Endothelial cell of umbilical vein (primary cell): ENCODE data around the gene CHN2. TPM values are rescaled to one million over a fixed set of nuclear protein-coding genes. Genes with fewer than 3 reads are reported as not detected.

Experiments used
- BruUV-seq: library from RNA; stranded (reverse); fragments of 400-500 nt; replicated peaks from 2 replicates; lab custom pipeline; 2021; lab: Mats Ljungman, UMichigan
- CTCF ChIA-PET: fragments of 300-600, 350-600 bp; sonication (Branson Sonifier 250); formaldehyde crosslinking; loops from one replicate; lab custom pipeline; 2021; ENCODE audit warnings: antibody characterized with exemption, inconsistent platforms; lab: Charles Lee
- POLR2A ChIA-PET: fragments of 300-600, 350-600 bp; sonication (Branson Sonifier 250); formaldehyde crosslinking; loops from one replicate; lab custom pipeline; 2021; ENCODE audit warnings: antibody characterized with exemption, inconsistent platforms; lab: Charles Lee
- DNase-seq: peaks from one replicate; pipeline ENCODE4 v3.0.0-alpha.2; 2011; ENCODE audit warnings: low read depth, low spot score
- FAIRE-seq: peaks from 2 replicates; lab custom pipeline; 2011; peaks lifted over from hg19 to GRCh38; lab: Jason Lieb, UNC
- H2AFZ ChIP-seq: 2 replicates; pipeline ENCODE4 v1.6.0; 2012; ENCODE audit warnings: low read depth, low read length, control low read depth, inconsistent platforms
- H3K27ac ChIP-seq: 2 replicates; pipeline ENCODE4 v1.5.1; 2011; ENCODE audit warnings: low read depth, mild to moderate bottlenecking, control low read depth, low read length, moderate library complexity; ENCODE audit not compliant: insufficient read depth
- H3K27me3 ChIP-seq, 2 experiments: 2 replicates each; pipeline versions ENCODE4 v1.6.0 to v1.6.1; 2011; ENCODE audit warnings: low read length in 2 of 2, mixed read lengths in 1 of 2; ENCODE audit not compliant: control insufficient read depth in 2 of 2, insufficient read depth in 2 of 2
- H3K36me3 ChIP-seq, 2 experiments: 2 replicates in 1 of 2; 3 replicates in 1 of 2; pipeline ENCODE4 v1.5.1; 2011; ENCODE audit warnings: low read length in 2 of 2, mild to moderate bottlenecking in 1 of 2, moderate library complexity in 1 of 2; ENCODE audit not compliant: control insufficient read depth in 2 of 2, insufficient read depth in 2 of 2; ENCODE audit errors: extremely low read depth in 1 of 2
- H3K4me1 ChIP-seq: 3 replicates; pipeline ENCODE4 v1.5.1; 2011; ENCODE audit warnings: mild to moderate bottlenecking, low read length; ENCODE audit not compliant: control insufficient read depth, insufficient read depth; ENCODE audit errors: extremely low read depth
- H3K4me2 ChIP-seq: 2 replicates; pipeline ENCODE4 v1.6.1; 2011; ENCODE audit warnings: low read length, control low read depth, mixed read lengths; ENCODE audit not compliant: insufficient read depth
- H3K4me3 ChIP-seq, 3 experiments: fragments of 200-600 bp in 1 of 3; sonication (generic), shearing (Covaris generic) in 1 of 3; replicated peaks in 1 of 3; 2 replicates each; pipeline ENCODE4 v1.5.1; 2011 to 2016; ENCODE audit warnings: control low read depth in 3 of 3, low read length in 3 of 3, mild to moderate bottlenecking in 2 of 3, inconsistent platforms in 1 of 3, low read depth in 1 of 3, moderate library complexity in 1 of 3; ENCODE audit not compliant: insufficient read depth in 1 of 3
- H3K79me2 ChIP-seq: 2 replicates; pipeline ENCODE4 v1.6.0; 2012; ENCODE audit warnings: low read length, inconsistent platforms; ENCODE audit not compliant: control insufficient read depth, insufficient read depth
- H3K9ac ChIP-seq: replicated peaks from 2 replicates; pipeline ENCODE3; 2011; ENCODE audit warnings: low read length, control low read depth; ENCODE audit not compliant: insufficient read depth; ENCODE audit errors: extremely low read depth
- H3K9me1 ChIP-seq: replicated peaks from 3 replicates; pipeline ENCODE4 v1.6.0; 2011; ENCODE audit warnings: mild to moderate bottlenecking, low read length; ENCODE audit not compliant: control insufficient read depth, insufficient read depth; ENCODE audit errors: extremely low read depth
- H3K9me3 ChIP-seq: replicated peaks from 2 replicates; pipeline ENCODE4 v1.5.1; 2012; ENCODE audit warnings: low read length, inconsistent platforms; ENCODE audit not compliant: control insufficient read depth, insufficient read depth
- H4K20me1 ChIP-seq: replicated peaks from 2 replicates; pipeline ENCODE3; 2011; ENCODE audit warnings: mild to moderate bottlenecking, low read length; ENCODE audit not compliant: control insufficient read depth, insufficient read depth; ENCODE audit errors: extremely low read depth
- CTCF ChIP-seq, 2 donors: IDR thresholded peaks; 1 replicate in 1 of 2; 2 replicates in 1 of 2; pipeline ENCODE4 v1.5.1; 2011; ENCODE audit warnings: low read length in 2 of 2, mild to moderate bottlenecking in 2 of 2, moderate library complexity in 2 of 2, control low read depth in 1 of 2, inconsistent platforms in 1 of 2, low read depth in 1 of 2; ENCODE audit not compliant: insufficient read depth in 1 of 2; ENCODE audit errors: extremely low read depth in 1 of 2
- EZH2 ChIP-seq: IDR thresholded peaks from 2 replicates; pipeline ENCODE4 v1.6.1; 2012; ENCODE audit warnings: borderline replicate concordance, low read depth, mild to moderate bottlenecking, moderate library complexity, low read length, inconsistent platforms; ENCODE audit not compliant: severe bottlenecking
- FOS ChIP-seq: IDR thresholded peaks from 2 replicates; pipeline ENCODE4 v1.6.1; 2011; ENCODE audit warnings: mild to moderate bottlenecking, low read length, moderate library complexity, borderline replicate concordance; ENCODE audit not compliant: insufficient read depth
- GATA2 ChIP-seq: IDR thresholded peaks from 2 replicates; pipeline ENCODE4 v1.7.0; 2011; ENCODE audit warnings: low read depth, mild to moderate bottlenecking, moderate library complexity, mixed read lengths, low read length; ENCODE audit not compliant: insufficient read length, insufficient read depth
- JUN ChIP-seq: IDR thresholded peaks from 2 replicates; pipeline ENCODE4 v1.6.1; 2011; ENCODE audit warnings: borderline replicate concordance, low read depth; ENCODE audit not compliant: insufficient read length, insufficient read depth
- MAX ChIP-seq: IDR thresholded peaks from 2 replicates; pipeline ENCODE4 v1.6.1; 2011; ENCODE audit not compliant: insufficient read depth, insufficient read length
- MYC ChIP-seq: IDR thresholded peaks from one replicate; pipeline ENCODE4 v1.6.1; 2011; ENCODE audit warnings: mild to moderate bottlenecking, low read depth, low read length
- POLR2A ChIP-seq: IDR thresholded peaks from 2 replicates; pipeline ENCODE4 v1.6.1; 2012; ENCODE audit warnings: low read depth, mild to moderate bottlenecking, control low read depth, low read length
- POLR2AphosphoS5 ChIP-seq: IDR thresholded peaks from 2 replicates; pipeline ENCODE4 v1.6.1; 2012; ENCODE audit warnings: low read depth, mild to moderate bottlenecking, control low read depth, low read length, moderate library complexity; ENCODE audit not compliant: insufficient read depth
- dilution Hi-C: fragments of 300-500 bp; cut with MboI; formaldehyde crosslinking; loops from one replicate; pipeline ENCODE4 v1.15.0; 2019; ENCODE audit warnings: low sequenced_read_pairs; ENCODE audit not compliant: extremely low pct_ligation_motif_present
- intact Hi-C: fragments of 100-400 bp; cut with micrococcal nuclease; formaldehyde crosslinking; loops from one replicate; pipeline ENCODE4 v1.10.0; 2022
- polyA plus RNA-seq, 4 experiments: library from polyadenylated mRNA; depleted of rRNA in 3 of 4; stranded (reverse) in 3 of 4; unstranded in 1 of 4; fragments of >200 nt; gene quantifications; 2 replicates each; pipeline versions ENCODE4 v1.2.1 to v1.2.3, GENCODE V29; 2011 to 2012; ENCODE audit warnings: missing spikeins in 1 of 4
- total RNA-seq: library from RNA; stranded (reverse); gene quantifications from 2 replicates; pipeline ENCODE4 v1.2.3, GENCODE V29; 2021

The CHN2 gene
- total and polyA plus RNA-seq, 2 donors (not counting 3 experiments of a cell fraction or from before 2014, with no cell fraction given) = 1.4 to 5.0 TPM

- H4K20me1 ChIP-seq = no peaks in the 10 kb centered on the region
- H3K4me1 ChIP-seq = peaks cover 31% of the 10 kb centered on the region
- no peaks in the 10 kb centered on the region for H3K9me3 ChIP-seq
- no peaks in the 10 kb centered on the region for H3K9me1 ChIP-seq
- no peaks in the 10 kb centered on the region for H3K27me3 ChIP-seq
- no peak overlapping the region for H3K27ac ChIP-seq
- DNase-seq (no peak), FAIRE-seq (no peak)
- H3K36me3 ChIP-seq = no peaks in the 10 kb centered on the region
- dilution Hi-C loops (no loop called here), intact Hi-C loops (loop anchor here (5.0 kb wide), 1 partner anchor 60 kb away; the partner anchor contains the start of gene PRR15)
- no peak overlapping the region for H3K4me3 ChIP-seq
- POLR2A ChIA-PET = no interaction called here
- H3K9ac ChIP-seq = no peak overlapping the region
- H3K79me2 ChIP-seq = no peaks in the 10 kb centered on the region
- no TSS peak for BruUV-seq
- CTCF ChIA-PET = no interaction called here
- H2AFZ ChIP-seq = no peak overlapping the region
- H3K4me2 ChIP-seq = no peak overlapping the region
- no peak for TF ChIP-seq MAX
- no peak for TF ChIP-seq POLR2A
- TF ChIP-seq POLR2AphosphoS5 = no peak
- TF ChIP-seq GATA2 = no peak
- TF ChIP-seq MYC = no peak
- TF ChIP-seq FOS = no peak
- TF ChIP-seq JUN = no peak
- no peak for TF ChIP-seq EZH2
- TF ChIP-seq CTCF (IDR thresholded peaks at IDR 0.05; ENCODE audit: extremely low read depth in 1 of 2, insufficient read depth in 1 of 2, low read depth in 1 of 2, low read length in 2 of 2) = no peak
Observed at GRCh38 chr7:29502133-29502532, 307.6 kb downstream of the CHN2 start.
